ENCODE measurements around the gene MTCL1. TPM values are rescaled to one million over a fixed set of nuclear protein-coding genes. Genes with fewer than 3 reads are reported as not detected.

Gene MTCL1
- total and polyA plus RNA-seq, 9 of the 15 experiments (the other 6 are each of a cell fraction or from before 2014, with no cell fraction given) = 0.21 to 7.4 (median 3.7) TPM

DNA sequence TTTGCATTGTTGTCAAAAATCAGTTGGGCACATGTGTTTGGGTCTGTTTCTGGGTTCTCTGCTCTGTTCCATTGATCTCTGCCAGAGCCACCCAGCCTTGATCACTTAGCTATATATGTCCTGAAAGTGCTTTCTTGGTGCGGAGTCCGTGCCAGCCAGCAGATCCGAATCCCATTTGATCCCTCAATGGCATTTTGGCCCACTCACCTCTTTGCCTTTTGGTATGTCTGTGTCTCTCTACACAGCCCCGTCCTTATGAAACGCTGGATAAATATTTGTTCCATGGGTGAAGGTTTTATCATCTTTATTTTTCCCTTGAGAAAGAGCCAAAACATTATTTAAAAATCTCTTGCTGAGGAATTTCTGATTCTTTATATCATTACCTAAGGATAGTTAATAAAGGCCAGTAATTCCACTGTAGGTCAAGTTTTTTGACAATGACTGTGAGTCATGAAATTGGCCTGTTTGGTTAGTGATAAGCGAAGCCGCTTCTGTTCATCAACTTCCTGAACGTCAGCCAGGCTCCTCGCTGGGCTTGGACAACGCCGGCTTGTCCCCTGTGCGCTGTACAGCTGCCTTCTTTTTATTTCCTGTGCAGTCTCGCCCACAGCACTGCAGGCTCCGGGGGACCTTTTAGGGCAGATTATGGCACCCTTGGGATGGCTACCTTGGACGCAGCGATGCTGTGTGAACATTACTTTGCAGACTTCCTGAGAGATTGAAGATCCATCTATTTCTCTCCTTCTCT lies 24.9 kb downstream of the MTCL1 start (continued):
- TF ChIP-seq, protein P1, sequence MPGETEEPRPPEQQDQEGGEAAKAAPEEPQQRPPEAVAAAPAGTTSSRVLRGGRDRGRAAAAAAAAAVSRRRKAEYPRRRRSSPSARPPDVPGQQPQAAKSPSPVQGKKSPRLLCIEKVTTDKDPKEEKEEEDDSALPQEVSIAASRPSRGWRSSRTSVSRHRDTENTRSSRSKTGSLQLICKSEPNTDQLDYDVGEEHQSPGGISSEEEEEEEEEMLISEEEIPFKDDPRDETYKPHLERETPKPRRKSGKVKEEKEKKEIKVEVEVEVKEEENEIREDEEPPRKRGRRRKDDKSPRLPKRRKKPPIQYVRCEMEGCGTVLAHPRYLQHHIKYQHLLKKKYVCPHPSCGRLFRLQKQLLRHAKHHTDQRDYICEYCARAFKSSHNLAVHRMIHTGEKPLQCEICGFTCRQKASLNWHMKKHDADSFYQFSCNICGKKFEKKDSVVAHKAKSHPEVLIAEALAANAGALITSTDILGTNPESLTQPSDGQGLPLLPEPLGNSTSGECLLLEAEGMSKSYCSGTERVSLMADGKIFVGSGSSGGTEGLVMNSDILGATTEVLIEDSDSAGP (CRISPR knock-in tag; IDR thresholded peaks at IDR 0.05) = no peak
- TF ChIP-seq EP300 (IDR thresholded peaks at IDR 0.05; ENCODE audit: low read length) = peak; percentile 85
- TF ChIP-seq ZNF316 (IDR thresholded peaks at IDR 0.05) = peak; percentile 95
- no peak for TF ChIP-seq KLF1 (tag; IDR thresholded peaks at IDR 0.05)
- peak; percentile 50 for TF ChIP-seq NFE2 (IDR thresholded peaks at IDR 0.05; ENCODE audit: low read depth)
- TF ChIP-seq, protein P2, sequence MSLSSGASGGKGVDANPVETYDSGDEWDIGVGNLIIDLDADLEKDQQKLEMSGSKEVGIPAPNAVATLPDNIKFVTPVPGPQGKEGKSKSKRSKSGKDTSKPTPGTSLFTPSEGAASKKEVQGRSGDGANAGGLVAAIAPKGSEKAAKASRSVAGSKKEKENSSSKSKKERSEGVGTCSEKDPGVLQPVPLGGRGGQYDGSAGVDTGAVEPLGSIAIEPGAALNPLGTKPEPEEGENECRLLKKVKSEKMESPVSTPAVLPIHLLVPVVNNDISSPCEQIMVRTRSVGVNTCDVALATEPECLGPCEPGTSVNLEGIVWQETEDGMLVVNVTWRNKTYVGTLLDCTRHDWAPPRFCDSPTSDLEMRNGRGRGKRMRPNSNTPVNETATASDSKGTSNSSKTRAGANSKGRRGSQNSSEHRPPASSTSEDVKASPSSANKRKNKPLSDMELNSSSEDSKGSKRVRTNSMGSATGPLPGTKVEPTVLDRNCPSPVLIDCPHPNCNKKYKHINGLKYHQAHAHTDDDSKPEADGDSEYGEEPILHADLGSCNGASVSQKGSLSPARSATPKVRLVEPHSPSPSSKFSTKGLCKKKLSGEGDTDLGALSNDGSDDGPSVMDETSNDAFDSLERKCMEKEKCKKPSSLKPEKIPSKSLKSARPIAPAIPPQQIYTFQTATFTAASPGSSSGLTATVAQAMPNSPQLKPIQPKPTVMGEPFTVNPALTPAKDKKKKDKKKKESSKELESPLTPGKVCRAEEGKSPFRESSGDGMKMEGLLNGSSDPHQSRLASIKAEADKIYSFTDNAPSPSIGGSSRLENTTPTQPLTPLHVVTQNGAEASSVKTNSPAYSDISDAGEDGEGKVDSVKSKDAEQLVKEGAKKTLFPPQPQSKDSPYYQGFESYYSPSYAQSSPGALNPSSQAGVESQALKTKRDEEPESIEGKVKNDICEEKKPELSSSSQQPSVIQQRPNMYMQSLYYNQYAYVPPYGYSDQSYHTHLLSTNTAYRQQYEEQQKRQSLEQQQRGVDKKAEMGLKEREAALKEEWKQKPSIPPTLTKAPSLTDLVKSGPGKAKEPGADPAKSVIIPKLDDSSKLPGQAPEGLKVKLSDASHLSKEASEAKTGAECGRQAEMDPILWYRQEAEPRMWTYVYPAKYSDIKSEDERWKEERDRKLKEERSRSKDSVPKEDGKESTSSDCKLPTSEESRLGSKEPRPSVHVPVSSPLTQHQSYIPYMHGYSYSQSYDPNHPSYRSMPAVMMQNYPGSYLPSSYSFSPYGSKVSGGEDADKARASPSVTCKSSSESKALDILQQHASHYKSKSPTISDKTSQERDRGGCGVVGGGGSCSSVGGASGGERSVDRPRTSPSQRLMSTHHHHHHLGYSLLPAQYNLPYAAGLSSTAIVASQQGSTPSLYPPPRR (CRISPR knock-in tag; IDR thresholded peaks at IDR 0.05; ENCODE audit: borderline replicate concordance) = no peak
- peak; percentile 57; the same call in 1 of the 2 replicates for TF ChIP-seq EHMT2 (IDR thresholded peaks at IDR 0.05)
- no peak for TF ChIP-seq ZNF507 (tag; conservative IDR thresholded peaks at IDR 0.05)
- TF ChIP-seq, protein P3, sequence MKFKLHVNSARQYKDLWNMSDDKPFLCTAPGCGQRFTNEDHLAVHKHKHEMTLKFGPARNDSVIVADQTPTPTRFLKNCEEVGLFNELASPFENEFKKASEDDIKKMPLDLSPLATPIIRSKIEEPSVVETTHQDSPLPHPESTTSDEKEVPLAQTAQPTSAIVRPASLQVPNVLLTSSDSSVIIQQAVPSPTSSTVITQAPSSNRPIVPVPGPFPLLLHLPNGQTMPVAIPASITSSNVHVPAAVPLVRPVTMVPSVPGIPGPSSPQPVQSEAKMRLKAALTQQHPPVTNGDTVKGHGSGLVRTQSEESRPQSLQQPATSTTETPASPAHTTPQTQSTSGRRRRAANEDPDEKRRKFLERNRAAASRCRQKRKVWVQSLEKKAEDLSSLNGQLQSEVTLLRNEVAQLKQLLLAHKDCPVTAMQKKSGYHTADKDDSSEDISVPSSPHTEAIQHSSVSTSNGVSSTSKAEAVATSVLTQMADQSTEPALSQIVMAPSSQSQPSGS (CRISPR knock-in tag; IDR thresholded peaks at IDR 0.05) = no peak
- no peak for TF ChIP-seq KLF10 (CRISPR knock-in tag; IDR thresholded peaks at IDR 0.05)
- peak; percentile 19; the same call in 1 of the 2 replicates for TF ChIP-seq RAD51 (IDR thresholded peaks at IDR 0.05; ENCODE audit: borderline replicate concordance, low read depth)
- no peak for TF ChIP-seq ZNF717 (CRISPR knock-in tag; IDR thresholded peaks at IDR 0.05)
- peak; percentile 15; the same call in 1 of the 2 replicates for TF ChIP-seq NFE2L1 (tag; IDR thresholded peaks at IDR 0.05; ENCODE audit: borderline replicate concordance, low read depth)
- TF ChIP-seq DACH1 (IDR thresholded peaks at IDR 0.05; ENCODE audit: partially characterized antibody) = peak; percentile 75
- TF ChIP-seq ZNF121 (CRISPR knock-in tag; conservative IDR thresholded peaks at IDR 0.05) = no peak
- no peak for TF ChIP-seq TEAD2 (tag; IDR thresholded peaks at IDR 0.05)
- peak; percentile 90 for TF ChIP-seq LCOR (CRISPR knock-in tag; IDR thresholded peaks at IDR 0.05)
- TF ChIP-seq EGR1 (conservative IDR thresholded peaks at IDR 0.05) = peak; percentile 46; the same call in 1 of the 2 replicates
- TF ChIP-seq, protein P4, sequence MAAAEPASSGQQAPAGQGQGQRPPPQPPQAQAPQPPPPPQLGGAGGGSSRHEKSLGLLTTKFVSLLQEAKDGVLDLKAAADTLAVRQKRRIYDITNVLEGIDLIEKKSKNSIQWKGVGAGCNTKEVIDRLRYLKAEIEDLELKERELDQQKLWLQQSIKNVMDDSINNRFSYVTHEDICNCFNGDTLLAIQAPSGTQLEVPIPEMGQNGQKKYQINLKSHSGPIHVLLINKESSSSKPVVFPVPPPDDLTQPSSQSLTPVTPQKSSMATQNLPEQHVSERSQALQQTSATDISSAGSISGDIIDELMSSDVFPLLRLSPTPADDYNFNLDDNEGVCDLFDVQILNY (CRISPR knock-in tag; IDR thresholded peaks at IDR 0.05) = no peak
- TF ChIP-seq NFYB (IDR thresholded peaks at IDR 0.05; ENCODE audit: extremely low read depth, insufficient read length) = no peak
- no peak; the same call in 1 of the 2 replicates for TF ChIP-seq TCF7 (IDR thresholded peaks at IDR 0.05; ENCODE audit: borderline replicate concordance)

Measured in K562 (cell line).